Ishikawa (cell line): ENCODE results near the gene ADARB1.

Experiments used
- CEBPB ChIP-seq: IDR thresholded peaks from 2 replicates; pipeline ENCODE4 v1.6.1; 2012
- CREB1 ChIP-seq: IDR thresholded peaks from 2 replicates; pipeline ENCODE4 v1.6.1; 2012; ENCODE audit warnings: low read depth
- EGR1 ChIP-seq: IDR thresholded peaks from 2 replicates; pipeline ENCODE4 v1.6.1; 2012
- EP300 ChIP-seq: IDR thresholded peaks from 2 replicates; pipeline ENCODE4 v1.6.1; 2012; ENCODE audit warnings: borderline replicate concordance
- RAD21 ChIP-seq: IDR thresholded peaks from 2 replicates; pipeline ENCODE4 v1.6.1; 2012; ENCODE audit warnings: low read depth
- TAF1 ChIP-seq: IDR thresholded peaks from 2 replicates; pipeline ENCODE4 v1.6.1; 2012; ENCODE audit warnings: low read depth, mild to moderate bottlenecking
- TCF12 ChIP-seq: IDR thresholded peaks from 2 replicates; pipeline ENCODE4 v1.6.1; 2012; ENCODE audit warnings: low read depth
- TEAD4 ChIP-seq: IDR thresholded peaks from 2 replicates; pipeline ENCODE4 v1.6.1; 2012
- YY1 ChIP-seq: IDR thresholded peaks from 2 replicates; pipeline ENCODE4 v1.6.1; 2012; ENCODE audit warnings: low read depth
- ZBTB7A ChIP-seq: IDR thresholded peaks from 2 replicates; pipeline ENCODE4 v1.6.1; 2012; ENCODE audit warnings: low read depth
- TF ChIP-seq, protein P1 (sequence below): IDR thresholded peaks from 2 replicates; pipeline ENCODE4 v1.6.1; 2012
- TF ChIP-seq, protein P2 (sequence below): IDR thresholded peaks from 2 replicates; pipeline ENCODE4 v1.6.1; 2012
- TF ChIP-seq, protein P3 (sequence below): IDR thresholded peaks from 2 replicates; pipeline ENCODE4 v1.6.1; 2012; ENCODE audit warnings: low read depth, mild to moderate bottlenecking

DNA sequence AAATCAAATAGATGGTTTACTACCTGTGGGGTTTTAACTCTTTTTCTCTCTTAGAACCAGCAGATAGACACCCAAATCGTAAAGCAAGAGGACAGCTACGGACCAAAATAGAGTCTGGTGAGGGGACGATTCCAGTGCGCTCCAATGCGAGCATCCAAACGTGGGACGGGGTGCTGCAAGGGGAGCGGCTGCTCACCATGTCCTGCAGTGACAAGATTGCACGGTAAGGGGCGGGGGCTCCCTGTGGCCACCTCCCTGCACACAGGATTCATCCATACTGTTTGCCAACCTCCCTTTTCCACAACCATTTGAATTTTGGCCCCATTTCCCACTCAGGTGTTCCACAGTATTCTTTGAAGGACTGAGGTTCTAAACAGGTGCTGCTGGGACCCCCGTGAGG lies 110.5 kb downstream of the ADARB1 start:
- no peak for TF ChIP-seq TAF1
- no peak for TF ChIP-seq EP300
- TF ChIP-seq, protein P1, sequence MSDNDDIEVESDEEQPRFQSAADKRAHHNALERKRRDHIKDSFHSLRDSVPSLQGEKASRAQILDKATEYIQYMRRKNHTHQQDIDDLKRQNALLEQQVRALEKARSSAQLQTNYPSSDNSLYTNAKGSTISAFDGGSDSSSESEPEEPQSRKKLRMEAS, result no peak
- TF ChIP-seq CEBPB, result no peak
- TF ChIP-seq, protein P2, sequence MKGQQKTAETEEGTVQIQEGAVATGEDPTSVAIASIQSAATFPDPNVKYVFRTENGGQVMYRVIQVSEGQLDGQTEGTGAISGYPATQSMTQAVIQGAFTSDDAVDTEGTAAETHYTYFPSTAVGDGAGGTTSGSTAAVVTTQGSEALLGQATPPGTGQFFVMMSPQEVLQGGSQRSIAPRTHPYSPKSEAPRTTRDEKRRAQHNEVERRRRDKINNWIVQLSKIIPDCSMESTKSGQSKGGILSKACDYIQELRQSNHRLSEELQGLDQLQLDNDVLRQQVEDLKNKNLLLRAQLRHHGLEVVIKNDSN, result no peak
- no peak for TF ChIP-seq RAD21
- TF ChIP-seq, protein P3, sequence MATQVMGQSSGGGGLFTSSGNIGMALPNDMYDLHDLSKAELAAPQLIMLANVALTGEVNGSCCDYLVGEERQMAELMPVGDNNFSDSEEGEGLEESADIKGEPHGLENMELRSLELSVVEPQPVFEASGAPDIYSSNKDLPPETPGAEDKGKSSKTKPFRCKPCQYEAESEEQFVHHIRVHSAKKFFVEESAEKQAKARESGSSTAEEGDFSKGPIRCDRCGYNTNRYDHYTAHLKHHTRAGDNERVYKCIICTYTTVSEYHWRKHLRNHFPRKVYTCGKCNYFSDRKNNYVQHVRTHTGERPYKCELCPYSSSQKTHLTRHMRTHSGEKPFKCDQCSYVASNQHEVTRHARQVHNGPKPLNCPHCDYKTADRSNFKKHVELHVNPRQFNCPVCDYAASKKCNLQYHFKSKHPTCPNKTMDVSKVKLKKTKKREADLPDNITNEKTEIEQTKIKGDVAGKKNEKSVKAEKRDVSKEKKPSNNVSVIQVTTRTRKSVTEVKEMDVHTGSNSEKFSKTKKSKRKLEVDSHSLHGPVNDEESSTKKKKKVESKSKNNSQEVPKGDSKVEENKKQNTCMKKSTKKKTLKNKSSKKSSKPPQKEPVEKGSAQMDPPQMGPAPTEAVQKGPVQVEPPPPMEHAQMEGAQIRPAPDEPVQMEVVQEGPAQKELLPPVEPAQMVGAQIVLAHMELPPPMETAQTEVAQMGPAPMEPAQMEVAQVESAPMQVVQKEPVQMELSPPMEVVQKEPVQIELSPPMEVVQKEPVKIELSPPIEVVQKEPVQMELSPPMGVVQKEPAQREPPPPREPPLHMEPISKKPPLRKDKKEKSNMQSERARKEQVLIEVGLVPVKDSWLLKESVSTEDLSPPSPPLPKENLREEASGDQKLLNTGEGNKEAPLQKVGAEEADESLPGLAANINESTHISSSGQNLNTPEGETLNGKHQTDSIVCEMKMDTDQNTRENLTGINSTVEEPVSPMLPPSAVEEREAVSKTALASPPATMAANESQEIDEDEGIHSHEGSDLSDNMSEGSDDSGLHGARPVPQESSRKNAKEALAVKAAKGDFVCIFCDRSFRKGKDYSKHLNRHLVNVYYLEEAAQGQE, result no peak
- TF ChIP-seq CREB1, result no peak
- TF ChIP-seq YY1, result no peak
- no peak for TF ChIP-seq EGR1
- TF ChIP-seq TEAD4, result no peak
- TF ChIP-seq TCF12, result no peak
- no peak for TF ChIP-seq ZBTB7A
